Gastrocnemius medialis (tissue), 4 donors: ENCODE measurements around the gene RYK. TPM values are rescaled to one million over a fixed set of nuclear protein-coding genes. Genes with fewer than 3 reads are reported as not detected.
A peak's percentile ranks its signal among the peaks of the same experiment; 100 is the strongest.
"Not testable (repeated sequence)": the region's sequence is repeated elsewhere in the genome, so short reads cannot be mapped to it uniquely, and the experiment has no call there.

ENCODE experiments used
- ATAC-seq, 2 donors: fragments of 150-250 bp; one replicate each; pipeline ENCODE4 v1.9.1; 2016
- DNase-seq, 2 donors: peaks; one replicate each; pipeline ENCODE4 v3.0.0-alpha.2; 2019
- H3K27ac ChIP-seq, 4 donors: fragments of 200-600 bp; sonication (generic); 1 replicate in 1 of 4; 2 replicates in 3 of 4; pipeline ENCODE4 v1.5.1; 2016 to 2018; ENCODE audit warnings: mild to moderate bottlenecking in 2 of 4, moderate library complexity in 1 of 4
- H3K27me3 ChIP-seq, 3 donors: fragments of 200-600 bp; sonication (generic) in 2 of 3; 1 replicate in 1 of 3; 2 replicates in 2 of 3; pipeline versions ENCODE4 v1.5.1 to v1.6.0; 2016 to 2019; ENCODE audit warnings: mild to moderate bottlenecking in 1 of 3, moderate library complexity in 1 of 3
- H3K36me3 ChIP-seq, 2 donors: fragments of 200-600 bp; sonication (generic) in 1 of 2; one replicate each; pipeline ENCODE4 v1.5.1; 2017 to 2018
- H3K4me1 ChIP-seq, 2 donors: fragments of 200-600 bp; sonication (generic) in 1 of 2; one replicate each; pipeline ENCODE4 v1.5.1; 2016 to 2017; ENCODE audit warnings: mild to moderate bottlenecking in 2 of 2
- H3K4me3 ChIP-seq, 4 donors: fragments of 200-600 bp; sonication (generic) in 3 of 4; 1 replicate in 1 of 4; 2 replicates in 3 of 4; pipeline ENCODE4 v1.5.1; 2016 to 2019; ENCODE audit warnings: mild to moderate bottlenecking in 2 of 4
- H3K9me3 ChIP-seq, 3 donors: fragments of 200-600 bp; sonication (generic) in 2 of 3; 1 replicate in 1 of 3; 2 replicates in 2 of 3; pipeline ENCODE4 v1.5.1; 2016 to 2019
- CTCF ChIP-seq, 5 experiments: fragments of 450-650 bp in 3 of 5; fragments of 200-600 bp in 2 of 5; sonication (generic) in 2 of 5; IDR thresholded peaks in 4 of 5; conservative IDR thresholded peaks in 1 of 5; 1 replicate in 4 of 5; 2 replicates in 1 of 5; pipeline ENCODE4 v1.5.1; 2016 to 2019; ENCODE audit warnings: antibody characterized with exemption in 5 of 5, mild to moderate bottlenecking in 3 of 5, moderate library complexity in 3 of 5
- POLR2A ChIP-seq, 2 donors: fragments of 450-650 bp; IDR thresholded peaks; one replicate each; pipeline ENCODE4 v1.6.1; 2017; ENCODE audit warnings: antibody characterized with exemption in 2 of 2, mild to moderate bottlenecking in 2 of 2, moderate library complexity in 2 of 2
- in situ Hi-C, 4 donors: fragments of 200-750 bp; cut with MboI; loops; one replicate each; pipeline versions ENCODE4 v1.15.0 to v1.8.0; 2017; ENCODE audit warnings: low sequenced_read_pairs in 4 of 4
- intact Hi-C: fragments of 100-400 bp; cut with DNase I; formaldehyde crosslinking; loops from one replicate; pipeline ENCODE4 v1.15.1; 2023; ENCODE audit warnings: low total_unique reads
- total RNA-seq, 4 donors: library from RNA; depleted of rRNA; stranded (reverse); fragments of >200 nt; gene quantifications; one replicate each; pipeline versions ENCODE4 v1.1.0 to v1.2.3, GENCODE V29; 2016

Gene RYK
- total RNA-seq, 4 donors from 2014 or later: 25.8 to 42.4 (median 35.0) TPM

- DNase-seq: peak; percentile 37 to 65
- in situ Hi-C loops: loop anchor here in 3 of 4 donors (5.0 to 10.0 kb wide), 3 partner anchors 92 to 259 kb away; no protein-coding TSS in a partner anchor
- H3K4me3 ChIP-seq: no peak overlapping the region
- H3K36me3 ChIP-seq: peaks cover 0 to 23% of the 10 kb centered on the region in 2 donors
- peak; percentile 78 to 84 for ATAC-seq
- intact Hi-C loops: loop anchor here (2.0 to 5.0 kb wide), 4 partner anchors 39 to 264 kb away; partner anchors contain the start of gene RYK
- no peaks in the 10 kb centered on the region for H3K9me3 ChIP-seq
- H3K27me3 ChIP-seq: no peaks in the 10 kb centered on the region
- peaks cover 4 to 18% of the 10 kb centered on the region in 2 donors for H3K4me1 ChIP-seq
- H3K27ac ChIP-seq: no peak overlapping the region
- peak; percentile 77 to 98 (median 92) for TF ChIP-seq CTCF (IDR thresholded peaks at IDR 0.05 in 4 of 5, conservative IDR thresholded peaks at IDR 0.05 in 1 of 5)
- no peak for TF ChIP-seq POLR2A (IDR thresholded peaks at IDR 0.05)
These were observed 37.5 kb downstream of the RYK start for GRCh38 chr3:134212967-134213665.

- peaks cover 4 to 18% of the 10 kb centered on the region in 2 donors for H3K4me1 ChIP-seq
- in situ Hi-C loops (loop anchor here in 3 of 4 donors (5.0 to 10.0 kb wide), 3 partner anchors 93 to 261 kb away; no protein-coding TSS in a partner anchor), intact Hi-C loops (loop anchor here (2.0 to 5.0 kb wide), 4 partner anchors 41 to 266 kb away; partner anchors contain the start of gene RYK)
- DNase-seq (no peak), ATAC-seq (peak; percentile 18 to 48)
- peak; percentile 11 to 44 (median 23) for TF ChIP-seq CTCF (IDR thresholded peaks at IDR 0.05 in 4 of 5, conservative IDR thresholded peaks at IDR 0.05 in 1 of 5)
- no peak for TF ChIP-seq POLR2A (IDR thresholded peaks at IDR 0.05)
- no peaks in the 10 kb centered on the region for H3K27me3 ChIP-seq
- peaks cover 0 to 23% of the 10 kb centered on the region in 2 donors for H3K36me3 ChIP-seq
- H3K27ac ChIP-seq: no peak overlapping the region
- H3K9me3 ChIP-seq: no peaks in the 10 kb centered on the region
- H3K4me3 ChIP-seq: no peak overlapping the region
These were observed 38.9 kb downstream of the RYK start for GRCh38 chr3:134211797-134212196.

GRCh38 chr3:134205451-134205850 is 45.2 kb downstream of the RYK start:
- no peak overlapping the region for H3K4me3 ChIP-seq
- no peaks in the 10 kb centered on the region for H3K4me1 ChIP-seq
- H3K27me3 ChIP-seq: no peaks in the 10 kb centered on the region
- intact Hi-C loops (no loop called here), in situ Hi-C loops (no loop called here)
- peaks cover 0 to 27% of the 10 kb centered on the region in 2 donors for H3K36me3 ChIP-seq
- H3K27ac ChIP-seq: no peak overlapping the region
- no peaks in the 10 kb centered on the region for H3K9me3 ChIP-seq
- DNase-seq (no peak), ATAC-seq (no peak)
- TF ChIP-seq POLR2A (IDR thresholded peaks at IDR 0.05) (no peak), CTCF (IDR thresholded peaks at IDR 0.05 in 4 of 5, conservative IDR thresholded peaks at IDR 0.05 in 1 of 5) (no peak)

DNA sequence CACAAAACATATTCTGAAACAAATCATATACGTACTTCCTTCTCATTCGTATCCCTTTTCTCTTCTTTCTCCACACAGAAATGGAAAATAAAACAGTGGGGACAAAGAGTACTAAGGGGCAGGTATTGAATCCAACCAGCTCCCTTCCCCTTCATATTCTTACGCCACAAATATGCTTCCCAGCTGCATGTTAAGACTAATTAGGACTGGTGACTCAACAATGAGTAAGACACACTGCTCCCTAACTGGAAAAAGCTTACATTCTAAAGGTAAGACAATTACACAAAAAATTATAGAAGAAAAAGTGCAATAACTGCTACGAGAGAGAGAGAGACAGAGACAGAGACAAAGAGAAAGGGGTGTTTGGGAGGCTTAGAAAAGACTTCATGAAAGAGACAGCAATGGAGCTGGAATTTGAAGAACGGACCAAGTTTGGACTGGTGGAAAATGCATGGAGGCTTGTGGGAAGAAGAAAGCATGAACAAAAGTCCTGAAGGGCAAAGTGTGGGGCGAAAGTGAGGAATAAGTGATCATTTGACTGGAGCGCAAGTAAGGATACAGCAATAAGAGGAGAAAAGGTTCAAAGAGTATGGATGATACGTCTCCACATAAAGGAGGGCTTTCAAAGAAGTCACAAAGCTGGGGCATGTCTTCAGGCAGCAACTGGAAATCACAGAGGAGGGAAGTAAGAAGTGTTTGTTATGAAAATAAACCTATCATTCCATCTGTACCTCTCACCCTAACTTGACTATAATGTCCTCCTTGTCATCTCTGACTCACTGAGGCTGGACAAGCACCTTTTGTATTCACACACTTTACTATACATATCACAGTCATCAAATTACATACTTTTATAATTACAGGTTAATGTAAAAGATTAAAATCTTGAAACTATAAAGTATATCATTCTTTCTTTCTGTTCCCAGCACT is 49.2 kb downstream of the RYK start:
- DNase-seq: no peak
- Histone ChIP-seq H3K27ac (no peak overlapping the region), H3K4me3 (no peak overlapping the region), H3K36me3 (peaks cover 0 to 28% of the 10 kb centered on the region in 2 donors), H3K27me3 (no peaks in the 10 kb centered on the region), H3K4me1 (no peaks in the 10 kb centered on the region), H3K9me3 (no peaks in the 10 kb centered on the region)
- no peak for ATAC-seq
- intact Hi-C loops: no loop called here
- in situ Hi-C loops: no loop called here
- TF ChIP-seq CTCF (IDR thresholded peaks at IDR 0.05 in 4 of 5, conservative IDR thresholded peaks at IDR 0.05 in 1 of 5) (no peak), POLR2A (IDR thresholded peaks at IDR 0.05) (no peak)

DNA sequence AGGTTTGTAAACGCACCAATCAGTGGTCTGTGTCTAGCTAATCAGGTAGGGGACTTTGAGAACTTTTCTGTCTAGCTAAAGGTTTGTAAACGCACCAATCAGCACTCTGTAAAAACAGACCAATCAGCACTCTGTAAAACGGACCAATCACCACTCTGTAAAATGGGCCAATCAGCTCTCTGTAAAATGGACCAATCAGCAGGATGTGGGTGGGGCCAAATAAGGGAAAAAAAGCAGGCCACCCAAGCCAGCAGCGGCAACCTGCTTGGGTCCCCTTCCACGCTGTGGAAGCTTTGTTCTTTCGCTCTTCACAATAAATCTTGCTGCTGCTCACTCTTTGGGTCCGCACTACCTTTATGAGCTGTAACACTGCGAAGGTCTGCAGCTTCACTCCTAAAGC is 50.8 kb downstream of the RYK start:
- H3K27ac ChIP-seq, H3K27me3 ChIP-seq, H3K4me3 ChIP-seq, H3K4me1 ChIP-seq, intact Hi-C loops, H3K9me3 ChIP-seq, ATAC-seq, DNase-seq, in situ Hi-C loops: not testable (repeated sequence)
- peaks cover 0 to 34% of the 10 kb centered on the region in 2 donors for H3K36me3 ChIP-seq
